ENCODE data around the gene TANGO2. TPM values are rescaled to one million over a fixed set of nuclear protein-coding genes. Genes with fewer than 3 reads are reported as not detected.

The TANGO2 gene
- total and polyA plus RNA-seq, 7 experiments from 2014 or later: 20.0 to 43.1 (median 38.6) TPM

- Histone ChIP-seq H3K9me3 (ENCODE audit: control insufficient read depth in 2 of 3, low read length in 3 of 3) (peaks cover 0 to 12% (median 0%) of the 10 kb centered on the region in 3 experiments), H3K36me3 (ENCODE audit: control insufficient read depth in 2 of 3, insufficient read depth in 3 of 3, low read length in 3 of 3) (no peaks in the 10 kb centered on the region), H3K4me1 (ENCODE audit: control insufficient read depth in 2 of 2, insufficient read depth in 2 of 2, low read length in 2 of 2) (no peaks in the 10 kb centered on the region), H3K27me3 (ENCODE audit: control insufficient read depth in 2 of 2, insufficient read depth in 2 of 2, low read length in 2 of 2) (no peaks in the 10 kb centered on the region), H3K27ac (ENCODE audit: low read depth, low read length) (no peak overlapping the region), H3K4me3 (ENCODE audit: low read length) (no peak overlapping the region)
- Mint-ChIP-seq H3K4me3 (no peak overlapping the region), H3K36me3 (peaks cover 4 to 25% (median 8%) of the 10 kb centered on the region in 5 donors), H3K27ac (no peak overlapping the region), H3K4me1 (peaks cover 0 to 2% (median 0%) of the 10 kb centered on the region in 7 donors), H3K27me3 (peaks cover 0 to 29% (median 0%) of the 10 kb centered on the region in 5 donors), H3K9me3 (peaks cover 0 to 27% (median 12%) of the 10 kb centered on the region in 11 donors)
- ATAC-seq: no peak
- intact Hi-C loops (cut with micrococcal nuclease): no loop called here
- no peak for DNase-seq
- POLR2A ChIA-PET: no interaction called here
- CTCF ChIA-PET: no interaction called here
Measured at GRCh38 chr22:20001082-20001638, 19.8 kb upstream of the TANGO2 start.

- peaks cover 4 to 25% (median 8%) of the 10 kb centered on the region in 5 donors for H3K36me3 Mint-ChIP-seq
- CTCF ChIA-PET: no interaction called here
- no peaks in the 10 kb centered on the region for H3K27me3 ChIP-seq (ENCODE audit: control insufficient read depth in 2 of 2, insufficient read depth in 2 of 2, low read length in 2 of 2)
Measured at GRCh38 chr22:20002128-20002527, 18.8 kb upstream of the TANGO2 start.

GRCh38 chr22:20002636-20003035, 18.3 kb upstream of the TANGO2 start:
- H3K4me1 ChIP-seq (ENCODE audit: control insufficient read depth in 2 of 2, insufficient read depth in 2 of 2, low read length in 2 of 2): no peaks in the 10 kb centered on the region
- ATAC-seq (no peak), DNase-seq (no peak)
- peaks cover 0 to 2% (median 0%) of the 10 kb centered on the region in 7 donors for H3K4me1 Mint-ChIP-seq
- H3K27ac ChIP-seq (ENCODE audit: low read depth, low read length): no peak overlapping the region
- H3K9me3 ChIP-seq (ENCODE audit: control insufficient read depth in 2 of 3, low read length in 3 of 3): peaks cover 0 to 12% (median 0%) of the 10 kb centered on the region in 3 experiments
- H3K36me3 Mint-ChIP-seq: peaks cover 4 to 25% (median 8%) of the 10 kb centered on the region in 5 donors
- H3K36me3 ChIP-seq (ENCODE audit: control insufficient read depth in 2 of 3, insufficient read depth in 3 of 3, low read length in 3 of 3): no peaks in the 10 kb centered on the region
- H3K4me3 Mint-ChIP-seq: no peak overlapping the region
- no peak overlapping the region for H3K27ac Mint-ChIP-seq
- ChIA-PET CTCF (no interaction called here), POLR2A (no interaction called here)
- H3K27me3 Mint-ChIP-seq: peaks cover 0 to 29% (median 0%) of the 10 kb centered on the region in 5 donors
- H3K9me3 Mint-ChIP-seq: peaks cover 0 to 27% (median 12%) of the 10 kb centered on the region in 11 donors
- no peaks in the 10 kb centered on the region for H3K27me3 ChIP-seq (ENCODE audit: control insufficient read depth in 2 of 2, insufficient read depth in 2 of 2, low read length in 2 of 2)
- no peak overlapping the region for H3K4me3 ChIP-seq (ENCODE audit: low read length)
- intact Hi-C loops (cut with micrococcal nuclease): no loop called here

More at GRCh38 chr22:20002128-20002527, 18.8 kb upstream of the TANGO2 start:
- no peak overlapping the region for H3K27ac Mint-ChIP-seq
- peaks cover 0 to 27% (median 12%) of the 10 kb centered on the region in 11 donors for H3K9me3 Mint-ChIP-seq
- no peaks in the 10 kb centered on the region for H3K36me3 ChIP-seq (ENCODE audit: control insufficient read depth in 2 of 3, insufficient read depth in 3 of 3, low read length in 3 of 3)
- H3K4me3 ChIP-seq (ENCODE audit: low read length): no peak overlapping the region
- DNase-seq: no peak
- no peak overlapping the region for H3K4me3 Mint-ChIP-seq
- POLR2A ChIA-PET: no interaction called here
- peaks cover 0 to 29% (median 0%) of the 10 kb centered on the region in 5 donors for H3K27me3 Mint-ChIP-seq
- peaks cover 0 to 2% (median 0%) of the 10 kb centered on the region in 7 donors for H3K4me1 Mint-ChIP-seq
- H3K4me1 ChIP-seq (ENCODE audit: control insufficient read depth in 2 of 2, insufficient read depth in 2 of 2, low read length in 2 of 2): no peaks in the 10 kb centered on the region
- intact Hi-C loops (cut with micrococcal nuclease): no loop called here
- peaks cover 0 to 12% (median 0%) of the 10 kb centered on the region in 3 experiments for H3K9me3 ChIP-seq (ENCODE audit: control insufficient read depth in 2 of 3, low read length in 3 of 3)
- ATAC-seq: no peak
- no peak overlapping the region for H3K27ac ChIP-seq (ENCODE audit: low read depth, low read length)

GRCh38 chr22:20003304-20003703, 17.6 kb upstream of the TANGO2 start:
- Histone ChIP-seq H3K4me3 (ENCODE audit: low read length) (no peak overlapping the region), H3K27ac (ENCODE audit: low read depth, low read length) (no peak overlapping the region), H3K27me3 (ENCODE audit: control insufficient read depth in 2 of 2, insufficient read depth in 2 of 2, low read length in 2 of 2) (no peaks in the 10 kb centered on the region), H3K4me1 (ENCODE audit: control insufficient read depth in 2 of 2, insufficient read depth in 2 of 2, low read length in 2 of 2) (no peaks in the 10 kb centered on the region), H3K9me3 (ENCODE audit: control insufficient read depth in 2 of 3, low read length in 3 of 3) (peaks cover 0 to 12% (median 0%) of the 10 kb centered on the region in 3 experiments), H3K36me3 (ENCODE audit: control insufficient read depth in 2 of 3, insufficient read depth in 3 of 3, low read length in 3 of 3) (no peaks in the 10 kb centered on the region)
- Mint-ChIP-seq H3K4me3 (no peak overlapping the region), H3K27me3 (peaks cover 0 to 29% (median 0%) of the 10 kb centered on the region in 5 donors), H3K27ac (no peak overlapping the region), H3K9me3 (peaks cover 0 to 27% (median 12%) of the 10 kb centered on the region in 11 donors), H3K36me3 (peaks cover 4 to 25% (median 8%) of the 10 kb centered on the region in 5 donors), H3K4me1 (peaks cover 0 to 2% (median 0%) of the 10 kb centered on the region in 7 donors)
- ChIA-PET POLR2A (no interaction called here), CTCF (no interaction called here)
- ATAC-seq (no peak), DNase-seq (no peak)
- intact Hi-C loops (cut with micrococcal nuclease): no loop called here

GRCh38 chr22:20004464-20004863, 16.4 kb upstream of the TANGO2 start:
- ATAC-seq: no peak
- POLR2A ChIA-PET: interaction anchor here (0.6 kb wide), 1 partner anchor 37 kb away, joined by 3 read pairs; no protein-coding TSS in a partner anchor
- H3K27ac ChIP-seq (ENCODE audit: low read depth, low read length): no peak overlapping the region

GRCh38 chr22:20008221-20008995, 12.5 kb upstream of the TANGO2 start:
- no peak for ATAC-seq
- Mint-ChIP-seq H3K9me3 (peaks cover 0 to 11% (median 5%) of the 10 kb centered on the region in 11 donors), H3K27me3 (peaks cover 0 to 12% (median 0%) of the 10 kb centered on the region in 5 donors), H3K4me3 (no peak overlapping the region), H3K36me3 (peaks cover under 1 to 18% (median 4%) of the 10 kb centered on the region in 5 donors), H3K4me1 (peaks cover 0 to 4% (median 0%) of the 10 kb centered on the region in 7 donors), H3K27ac (no peak overlapping the region)
- H3K27ac ChIP-seq (ENCODE audit: low read depth, low read length): no peak overlapping the region
- H3K36me3 ChIP-seq (ENCODE audit: control insufficient read depth in 2 of 3, insufficient read depth in 3 of 3, low read length in 3 of 3): no peaks in the 10 kb centered on the region
- CTCF ChIA-PET: no interaction called here
- POLR2A ChIA-PET: no interaction called here
- H3K27me3 ChIP-seq (ENCODE audit: control insufficient read depth in 2 of 2, insufficient read depth in 2 of 2, low read length in 2 of 2): no peaks in the 10 kb centered on the region
- no peaks in the 10 kb centered on the region for H3K4me1 ChIP-seq (ENCODE audit: control insufficient read depth in 2 of 2, insufficient read depth in 2 of 2, low read length in 2 of 2)
- no peak overlapping the region for H3K4me3 ChIP-seq (ENCODE audit: low read length)
- peaks cover 0 to 6% (median 0%) of the 10 kb centered on the region in 3 experiments for H3K9me3 ChIP-seq (ENCODE audit: control insufficient read depth in 2 of 3, low read length in 3 of 3)
- no peak for DNase-seq
- intact Hi-C loops (cut with micrococcal nuclease): no loop called here

More at GRCh38 chr22:20004464-20004863, 16.4 kb upstream of the TANGO2 start:
- peaks cover 0 to 29% (median 0%) of the 10 kb centered on the region in 5 donors for H3K27me3 Mint-ChIP-seq
- peaks cover 4 to 25% (median 8%) of the 10 kb centered on the region in 5 donors for H3K36me3 Mint-ChIP-seq
- intact Hi-C loops (cut with micrococcal nuclease): no loop called here
- H3K27ac Mint-ChIP-seq: no peak overlapping the region
- no peak for DNase-seq
- H3K4me3 Mint-ChIP-seq: no peak overlapping the region
- CTCF ChIA-PET: no interaction called here
- no peak overlapping the region for H3K4me3 ChIP-seq (ENCODE audit: low read length)
- peaks cover 0 to 12% (median 0%) of the 10 kb centered on the region in 3 experiments for H3K9me3 ChIP-seq (ENCODE audit: control insufficient read depth in 2 of 3, low read length in 3 of 3)
- peaks cover 0 to 27% (median 12%) of the 10 kb centered on the region in 11 donors for H3K9me3 Mint-ChIP-seq
- peaks cover 0 to 2% (median 0%) of the 10 kb centered on the region in 7 donors for H3K4me1 Mint-ChIP-seq
- H3K36me3 ChIP-seq (ENCODE audit: control insufficient read depth in 2 of 3, insufficient read depth in 3 of 3, low read length in 3 of 3): no peaks in the 10 kb centered on the region
- H3K4me1 ChIP-seq (ENCODE audit: control insufficient read depth in 2 of 2, insufficient read depth in 2 of 2, low read length in 2 of 2): no peaks in the 10 kb centered on the region
- H3K27me3 ChIP-seq (ENCODE audit: control insufficient read depth in 2 of 2, insufficient read depth in 2 of 2, low read length in 2 of 2): no peaks in the 10 kb centered on the region
